ENCODE results near the gene GALNT11. TPM values are rescaled to one million over a fixed set of nuclear protein-coding genes. Genes with fewer than 3 reads are reported as not detected.

The GALNT11 gene
- polyA plus RNA-seq, 1 donor = 39.0 TPM

DNA sequence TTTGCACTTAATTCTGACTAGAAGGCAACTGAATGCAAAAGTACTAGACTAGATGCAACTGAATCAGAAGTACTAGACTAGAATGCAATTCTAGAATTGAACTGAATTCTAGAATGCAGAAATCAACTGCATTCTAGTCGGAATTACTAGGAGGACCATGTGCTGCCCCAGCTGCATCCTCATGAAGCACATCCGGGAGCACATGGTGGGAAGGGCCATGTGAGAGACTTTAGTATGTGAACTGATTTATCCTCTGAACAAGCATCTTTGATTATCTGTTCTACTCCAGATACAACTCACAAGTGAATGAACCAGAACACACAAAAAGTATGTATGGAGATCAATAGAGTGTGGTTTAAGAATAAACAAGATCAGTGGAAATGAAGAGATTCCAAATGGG, 115.1 kb downstream of the GALNT11 start:
- Histone ChIP-seq H3K27me3 (ENCODE audit: control insufficient read depth, insufficient read depth, low read length) (no peaks in the 10 kb centered on the region), H3K4me3 (ENCODE audit: low read length) (no peak overlapping the region), H3K9me3 (ENCODE audit: control insufficient read depth, low read depth, low read length) (no peaks in the 10 kb centered on the region), H3K36me3 (ENCODE audit: control insufficient read depth, insufficient read depth, low read length) (peaks cover 86% of the 10 kb centered on the region), H3K27ac (ENCODE audit: low read length) (no peak overlapping the region), H3K4me1 (ENCODE audit: control insufficient read depth, insufficient read depth, low read length) (no peaks in the 10 kb centered on the region)
- no peak for DNase-seq
- WGBS (ENCODE audit: insufficient coverage, low lambda C conversion rate) = no CpG with 5 or more reads among the region's 2 CpGs

DNA sequence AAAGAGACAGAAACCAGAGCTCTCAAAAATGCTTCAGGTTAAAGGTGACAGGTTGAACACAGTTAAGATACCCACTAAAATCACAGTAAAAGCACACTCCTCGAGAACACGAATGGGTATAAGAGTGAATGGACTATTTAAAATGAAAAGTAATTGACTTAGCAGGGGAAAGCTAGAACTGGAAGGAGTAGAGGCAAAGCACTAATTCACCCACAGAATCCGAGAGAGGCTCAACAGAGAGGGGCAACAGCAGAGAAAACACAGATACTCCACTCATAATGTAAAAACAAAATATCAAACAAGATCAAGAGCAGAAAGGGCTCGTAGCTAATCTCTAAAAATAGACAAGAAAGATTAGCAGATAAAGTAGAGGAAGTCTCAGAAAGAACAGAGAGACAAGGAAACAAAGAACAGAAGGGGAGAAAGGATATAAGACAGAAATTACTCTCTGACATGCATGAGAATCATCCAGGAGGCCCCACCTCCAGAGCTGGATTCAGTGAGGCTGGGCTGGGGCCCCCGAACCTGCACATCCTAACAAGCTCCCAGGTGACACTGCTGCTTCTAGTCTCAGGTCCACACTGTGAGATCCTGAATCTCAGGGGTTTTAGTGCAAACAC, 117.6 kb downstream of the GALNT11 start:
- Histone ChIP-seq H3K9me3 (ENCODE audit: control insufficient read depth, low read depth, low read length) (no peaks in the 10 kb centered on the region), H3K4me1 (ENCODE audit: control insufficient read depth, insufficient read depth, low read length) (no peaks in the 10 kb centered on the region), H3K4me3 (ENCODE audit: low read length) (no peak overlapping the region), H3K27ac (ENCODE audit: low read length) (no peak overlapping the region), H3K36me3 (ENCODE audit: control insufficient read depth, insufficient read depth, low read length) (peaks cover 79% of the 10 kb centered on the region), H3K27me3 (ENCODE audit: control insufficient read depth, insufficient read depth, low read length) (no peaks in the 10 kb centered on the region)
- no peak for DNase-seq
- 76% methylated on average over 4 of the region's 5 CpGs for WGBS (ENCODE audit: insufficient coverage, low lambda C conversion rate)

DNA sequence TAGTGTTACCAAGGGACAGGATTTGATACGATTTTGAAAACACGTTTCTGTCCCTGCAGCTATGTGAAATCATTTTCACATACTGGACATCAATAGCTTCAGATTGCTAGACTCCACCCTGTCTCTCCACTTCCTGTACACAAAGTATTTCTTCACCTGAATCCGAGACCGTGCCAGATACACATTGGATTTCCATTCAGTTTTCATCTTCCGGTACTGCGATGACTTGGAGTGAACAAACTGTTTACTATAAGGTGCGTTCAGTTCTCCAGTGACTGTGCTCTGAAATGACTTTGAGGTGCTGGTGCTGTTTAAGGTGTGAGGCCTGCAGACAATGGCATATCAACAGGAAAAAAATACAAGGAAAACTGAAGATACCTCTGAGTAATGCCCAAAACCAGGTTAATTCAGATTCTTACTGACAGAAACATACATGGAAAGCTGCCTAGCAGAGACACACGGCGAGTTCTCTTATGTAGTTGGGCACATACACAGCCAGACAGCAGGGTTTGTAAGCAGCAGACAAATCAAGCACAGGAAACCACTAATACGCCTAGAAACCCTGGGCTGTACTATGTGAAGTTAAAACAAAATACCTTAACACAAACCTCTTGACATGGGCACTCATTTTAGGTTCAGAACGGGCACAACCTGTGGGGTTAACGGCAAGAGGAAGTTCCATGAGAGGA, 119.2 kb downstream of the GALNT11 start:
- peaks cover 77% of the 10 kb centered on the region for H3K36me3 ChIP-seq (ENCODE audit: control insufficient read depth, insufficient read depth, low read length)

DNA sequence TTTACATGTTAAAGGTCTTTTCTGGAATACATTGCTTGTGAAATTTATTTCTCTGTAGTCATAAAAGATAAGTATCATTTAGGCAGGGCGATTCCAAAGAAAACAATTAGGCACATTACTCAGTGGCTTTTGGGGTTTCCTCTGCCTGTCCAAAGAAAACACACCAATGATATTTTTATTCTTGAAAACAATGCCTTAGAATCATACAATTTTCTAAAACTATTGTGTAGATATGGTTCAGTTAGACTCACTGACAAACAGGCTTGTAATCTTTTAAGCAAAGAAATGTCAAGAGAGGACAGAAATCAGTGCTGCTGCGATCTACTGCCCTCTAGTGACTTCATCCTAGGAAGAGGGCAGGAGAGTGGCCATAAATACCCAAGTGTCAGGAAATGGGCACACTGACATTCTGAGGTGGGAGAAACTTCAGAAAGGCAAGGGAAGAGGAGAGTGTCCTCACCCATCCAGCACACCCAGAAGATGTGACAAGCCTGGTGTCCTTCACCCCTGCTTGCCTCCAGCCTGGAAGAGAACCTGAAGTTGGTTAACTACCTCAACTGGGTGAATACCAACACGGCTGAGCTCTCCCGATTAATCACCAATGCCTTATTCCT, 120.5 kb downstream of the GALNT11 start:
- Histone ChIP-seq H3K4me1 (ENCODE audit: control insufficient read depth, insufficient read depth, low read length) (no peaks in the 10 kb centered on the region), H3K27ac (ENCODE audit: low read length) (no peak overlapping the region), H3K36me3 (ENCODE audit: control insufficient read depth, insufficient read depth, low read length) (peaks cover 73% of the 10 kb centered on the region), H3K27me3 (ENCODE audit: control insufficient read depth, insufficient read depth, low read length) (no peaks in the 10 kb centered on the region), H3K4me3 (ENCODE audit: low read length) (no peak overlapping the region), H3K9me3 (ENCODE audit: control insufficient read depth, low read depth, low read length) (no peaks in the 10 kb centered on the region)
- 100% methylated on average over 1 of the region's 4 CpGs for WGBS (ENCODE audit: insufficient coverage, low lambda C conversion rate)
- peak in 1 of 2 donors; percentile 33 for DNase-seq

More for the DNA sequence above, 119.2 kb downstream of the GALNT11 start:
- DNase-seq = no peak
- Histone ChIP-seq H3K4me1 (ENCODE audit: control insufficient read depth, insufficient read depth, low read length) (no peaks in the 10 kb centered on the region), H3K4me3 (ENCODE audit: low read length) (no peak overlapping the region), H3K27ac (ENCODE audit: low read length) (no peak overlapping the region), H3K9me3 (ENCODE audit: control insufficient read depth, low read depth, low read length) (no peaks in the 10 kb centered on the region), H3K27me3 (ENCODE audit: control insufficient read depth, insufficient read depth, low read length) (no peaks in the 10 kb centered on the region)
- 90% methylated on average over 4 of the region's 12 CpGs for WGBS (ENCODE audit: insufficient coverage, low lambda C conversion rate)

DNA sequence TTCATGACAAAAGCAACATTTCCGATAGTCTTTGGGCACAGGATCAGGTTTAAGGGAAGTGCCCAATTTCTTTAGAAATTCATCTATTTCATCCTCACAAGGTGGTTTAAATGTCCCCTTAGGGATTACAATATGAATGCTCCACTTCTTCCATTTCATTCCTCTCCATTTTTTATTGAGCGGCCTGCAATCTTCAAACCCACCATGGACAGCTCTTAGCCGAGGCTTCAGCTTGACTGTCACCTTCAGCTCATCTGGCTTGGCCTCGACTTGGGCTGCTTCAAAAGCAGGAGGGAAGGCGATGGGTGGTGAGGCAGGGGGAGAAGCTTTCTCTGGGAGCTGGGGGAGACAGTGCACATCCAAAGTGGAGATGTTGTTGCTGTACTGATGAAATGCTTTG, 123.2 kb downstream of the GALNT11 start:
- no CpG with 5 or more reads among the region's 5 CpGs for WGBS (ENCODE audit: insufficient coverage, low lambda C conversion rate)

DNA sequence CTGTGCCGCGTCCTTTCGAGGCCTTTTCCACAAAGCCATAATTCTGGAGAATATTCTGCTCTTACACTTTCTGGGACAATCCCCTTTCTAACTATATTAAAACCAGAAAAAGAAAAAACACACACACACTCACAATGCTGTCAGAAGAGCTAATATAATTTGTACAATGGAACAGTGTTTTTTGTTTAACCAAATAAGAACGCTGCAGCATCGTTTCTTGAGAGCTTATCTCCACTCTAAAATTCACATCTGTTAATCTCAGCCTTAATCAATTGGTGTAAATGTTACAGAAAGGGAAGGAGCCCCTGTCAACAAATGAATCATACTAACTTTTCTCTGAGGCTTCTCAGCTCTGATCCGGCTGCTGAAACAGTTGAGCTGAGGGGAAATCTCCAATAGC, 123.9 kb downstream of the GALNT11 start:
- H3K4me3 ChIP-seq (ENCODE audit: low read length) = no peak overlapping the region
- H3K27me3 ChIP-seq (ENCODE audit: control insufficient read depth, insufficient read depth, low read length) = no peaks in the 10 kb centered on the region
- DNase-seq = no peak
- no peak overlapping the region for H3K27ac ChIP-seq (ENCODE audit: low read length)
- H3K9me3 ChIP-seq (ENCODE audit: control insufficient read depth, low read depth, low read length) = no peaks in the 10 kb centered on the region
- no CpG with 5 or more reads among the region's 6 CpGs for WGBS (ENCODE audit: insufficient coverage, low lambda C conversion rate)
- no peaks in the 10 kb centered on the region for H3K4me1 ChIP-seq (ENCODE audit: control insufficient read depth, insufficient read depth, low read length)
- peaks cover 76% of the 10 kb centered on the region for H3K36me3 ChIP-seq (ENCODE audit: control insufficient read depth, insufficient read depth, low read length)

More for the DNA sequence above, 123.2 kb downstream of the GALNT11 start:
- no peak overlapping the region for H3K27ac ChIP-seq (ENCODE audit: low read length)
- no peaks in the 10 kb centered on the region for H3K27me3 ChIP-seq (ENCODE audit: control insufficient read depth, insufficient read depth, low read length)
- H3K4me1 ChIP-seq (ENCODE audit: control insufficient read depth, insufficient read depth, low read length) = no peaks in the 10 kb centered on the region
- no peak for DNase-seq
- peaks cover 76% of the 10 kb centered on the region for H3K36me3 ChIP-seq (ENCODE audit: control insufficient read depth, insufficient read depth, low read length)
- H3K9me3 ChIP-seq (ENCODE audit: control insufficient read depth, low read depth, low read length) = no peaks in the 10 kb centered on the region
- H3K4me3 ChIP-seq (ENCODE audit: low read length) = no peak overlapping the region

DNA sequence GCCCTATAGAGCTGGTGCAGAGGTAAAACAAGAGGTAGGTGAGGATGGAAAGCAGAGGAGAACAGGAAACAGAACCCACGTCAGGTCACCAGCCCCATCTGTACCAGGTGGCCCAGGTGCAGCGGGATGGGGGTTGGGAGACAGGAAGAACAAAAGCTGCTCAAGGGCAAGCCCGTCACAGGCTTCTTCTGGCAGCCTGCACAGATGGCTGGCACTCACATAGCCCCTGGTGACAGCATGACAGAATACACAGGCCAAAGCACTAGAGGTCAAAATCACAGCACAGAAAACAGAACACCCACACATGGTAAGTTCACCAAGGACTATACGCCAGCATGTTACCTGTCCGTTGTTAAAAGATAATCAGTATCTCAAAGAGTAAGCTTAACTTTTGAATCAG, 126.8 kb downstream of the GALNT11 start:
- H3K9me3 ChIP-seq (ENCODE audit: control insufficient read depth, low read depth, low read length) = no peaks in the 10 kb centered on the region
- no peaks in the 10 kb centered on the region for H3K4me1 ChIP-seq (ENCODE audit: control insufficient read depth, insufficient read depth, low read length)
- H3K27ac ChIP-seq (ENCODE audit: low read length) = no peak overlapping the region
- no peak overlapping the region for H3K4me3 ChIP-seq (ENCODE audit: low read length)
- WGBS (ENCODE audit: insufficient coverage, low lambda C conversion rate) = 100% methylated on average over 1 of the region's 5 CpGs
- H3K36me3 ChIP-seq (ENCODE audit: control insufficient read depth, insufficient read depth, low read length) = peaks cover 77% of the 10 kb centered on the region
- no peak for DNase-seq
- H3K27me3 ChIP-seq (ENCODE audit: control insufficient read depth, insufficient read depth, low read length) = no peaks in the 10 kb centered on the region

DNA sequence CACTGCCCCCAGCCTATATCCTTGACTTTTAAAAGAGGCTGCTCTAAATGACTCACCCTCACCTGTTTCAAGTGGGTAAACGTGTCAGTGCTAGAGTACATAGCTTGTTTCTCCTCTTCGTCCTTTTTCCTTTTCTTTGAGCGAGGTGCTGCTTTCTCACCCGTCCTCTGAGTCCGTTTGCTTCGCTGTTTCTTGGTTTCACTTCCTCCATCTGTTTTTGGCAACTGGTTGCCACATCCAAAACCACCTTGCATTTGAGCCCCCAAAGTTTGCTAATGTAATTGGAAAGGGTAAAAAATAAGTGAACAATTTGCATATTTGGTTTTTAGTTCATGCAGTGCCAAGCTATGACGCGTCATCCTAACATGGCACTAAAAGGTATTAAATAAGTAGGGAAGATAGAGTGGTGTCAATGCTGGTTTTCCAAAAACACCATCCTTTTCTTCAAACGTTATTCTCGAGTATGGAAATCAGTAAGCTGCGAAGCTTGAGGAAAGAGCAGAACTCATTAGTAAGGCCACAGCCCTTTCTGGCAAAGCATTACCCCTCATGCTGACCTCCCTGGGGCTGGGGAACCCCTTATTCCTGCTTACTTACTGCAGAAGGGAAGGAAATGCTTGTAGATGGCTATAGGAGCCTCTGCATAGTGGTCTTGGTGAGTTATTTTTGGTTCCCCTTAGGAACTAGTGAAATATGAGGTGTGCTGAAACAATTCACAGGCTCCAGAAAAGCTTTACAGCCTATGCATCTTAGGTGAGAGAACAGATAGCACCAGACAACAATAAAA, 133.5 kb downstream of the GALNT11 start:
- Histone ChIP-seq H3K36me3 (ENCODE audit: control insufficient read depth, insufficient read depth, low read length) (peaks cover 74% of the 10 kb centered on the region), H3K27me3 (ENCODE audit: control insufficient read depth, insufficient read depth, low read length) (no peaks in the 10 kb centered on the region), H3K4me3 (ENCODE audit: low read length) (no peak overlapping the region), H3K4me1 (ENCODE audit: control insufficient read depth, insufficient read depth, low read length) (no peaks in the 10 kb centered on the region), H3K27ac (ENCODE audit: low read length) (no peak overlapping the region), H3K9me3 (ENCODE audit: control insufficient read depth, low read depth, low read length) (no peaks in the 10 kb centered on the region)
- DNase-seq = no peak
- WGBS (ENCODE audit: insufficient coverage, low lambda C conversion rate) = 93% methylated on average over 5 of the region's 11 CpGs

DNA sequence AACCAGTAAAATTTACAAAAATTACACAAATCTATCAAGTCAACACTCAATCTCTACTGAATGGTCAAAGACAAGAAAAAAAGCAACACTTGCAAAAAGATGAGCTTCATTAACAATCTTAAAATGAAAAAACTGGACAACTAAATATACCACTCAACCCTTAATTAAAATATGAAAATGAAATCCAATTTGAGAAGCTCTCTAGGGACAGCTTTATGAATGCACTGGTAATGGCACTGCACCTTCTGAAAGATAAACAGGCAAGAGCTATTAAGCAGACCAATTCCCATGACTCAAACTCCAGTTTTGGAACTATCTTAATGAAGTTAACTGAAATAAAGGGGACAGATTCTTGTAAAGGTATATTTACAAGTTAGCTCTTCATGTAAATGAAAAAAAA, 135.7 kb downstream of the GALNT11 start:
- Histone ChIP-seq H3K27me3 (ENCODE audit: control insufficient read depth, insufficient read depth, low read length) (no peaks in the 10 kb centered on the region), H3K9me3 (ENCODE audit: control insufficient read depth, low read depth, low read length) (no peaks in the 10 kb centered on the region), H3K27ac (ENCODE audit: low read length) (no peak overlapping the region), H3K36me3 (ENCODE audit: control insufficient read depth, insufficient read depth, low read length) (peaks cover 68% of the 10 kb centered on the region), H3K4me3 (ENCODE audit: low read length) (no peak overlapping the region), H3K4me1 (ENCODE audit: control insufficient read depth, insufficient read depth, low read length) (no peaks in the 10 kb centered on the region)
- DNase-seq = no peak

DNA sequence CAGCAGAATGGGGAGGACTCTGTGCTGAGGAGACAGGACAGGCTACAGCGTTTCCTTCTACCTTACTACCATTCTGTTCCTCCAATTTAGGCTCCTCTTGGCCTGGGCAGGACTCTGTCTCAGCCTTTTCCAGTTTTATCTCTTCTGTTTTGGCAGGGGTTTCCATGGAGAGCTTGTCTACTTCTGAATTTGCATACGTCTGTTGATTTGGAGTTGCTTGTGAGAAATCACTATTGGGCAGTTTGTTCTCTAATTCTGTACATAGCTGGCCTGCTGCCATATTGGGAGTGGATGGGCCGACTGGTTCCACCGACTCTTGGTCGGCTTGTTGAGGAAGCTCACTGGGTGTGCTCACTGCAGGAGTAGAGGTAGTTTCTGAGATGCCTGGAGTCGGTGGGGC, 136.8 kb downstream of the GALNT11 start:
- H3K27me3 ChIP-seq (ENCODE audit: control insufficient read depth, insufficient read depth, low read length) = no peaks in the 10 kb centered on the region
- H3K4me3 ChIP-seq (ENCODE audit: low read length) = no peak overlapping the region
- no peaks in the 10 kb centered on the region for H3K9me3 ChIP-seq (ENCODE audit: control insufficient read depth, low read depth, low read length)
- H3K4me1 ChIP-seq (ENCODE audit: control insufficient read depth, insufficient read depth, low read length) = no peaks in the 10 kb centered on the region
- H3K27ac ChIP-seq (ENCODE audit: low read length) = no peak overlapping the region
- no CpG with 5 or more reads among the region's 6 CpGs for WGBS (ENCODE audit: insufficient coverage, low lambda C conversion rate)
- no peak for DNase-seq
- peaks cover 70% of the 10 kb centered on the region for H3K36me3 ChIP-seq (ENCODE audit: control insufficient read depth, insufficient read depth, low read length)

All from large intestine (tissue), 3 donors.